ENCODE results near the gene RBM20.

The RBM20 gene

DNA sequence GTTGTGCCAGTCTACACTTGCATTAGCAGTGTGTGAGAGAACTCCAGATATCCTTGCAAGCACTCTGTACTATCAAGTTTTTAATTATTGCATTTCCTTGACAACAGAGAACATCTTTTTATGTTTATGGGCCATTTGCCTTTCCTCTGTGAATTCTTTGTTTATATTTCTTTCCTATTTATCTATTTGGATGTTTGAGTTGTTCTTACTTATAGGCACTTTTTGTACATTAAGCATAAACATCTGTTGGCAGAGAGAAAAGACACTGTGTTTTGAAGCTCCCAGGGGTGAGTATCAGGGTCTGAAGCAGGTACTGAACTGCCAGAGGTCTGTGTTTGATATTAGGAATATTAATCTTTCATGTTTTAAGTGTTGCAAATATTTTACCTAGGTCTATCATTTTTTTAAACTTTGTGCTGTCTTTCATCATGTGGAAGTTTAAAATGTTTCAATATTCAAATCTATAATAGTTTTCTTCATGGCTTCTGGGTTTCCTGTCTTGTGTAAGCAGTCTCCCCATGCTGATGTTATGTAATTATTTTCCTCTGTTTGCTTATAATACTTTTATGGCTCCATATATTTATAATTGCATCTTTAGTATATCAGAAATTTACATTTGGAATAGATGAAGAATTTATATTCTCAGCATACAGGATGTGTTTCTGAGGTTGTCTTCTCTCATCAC is 209.9 kb downstream of the RBM20 start:
- TF ChIP-seq, protein P1, sequence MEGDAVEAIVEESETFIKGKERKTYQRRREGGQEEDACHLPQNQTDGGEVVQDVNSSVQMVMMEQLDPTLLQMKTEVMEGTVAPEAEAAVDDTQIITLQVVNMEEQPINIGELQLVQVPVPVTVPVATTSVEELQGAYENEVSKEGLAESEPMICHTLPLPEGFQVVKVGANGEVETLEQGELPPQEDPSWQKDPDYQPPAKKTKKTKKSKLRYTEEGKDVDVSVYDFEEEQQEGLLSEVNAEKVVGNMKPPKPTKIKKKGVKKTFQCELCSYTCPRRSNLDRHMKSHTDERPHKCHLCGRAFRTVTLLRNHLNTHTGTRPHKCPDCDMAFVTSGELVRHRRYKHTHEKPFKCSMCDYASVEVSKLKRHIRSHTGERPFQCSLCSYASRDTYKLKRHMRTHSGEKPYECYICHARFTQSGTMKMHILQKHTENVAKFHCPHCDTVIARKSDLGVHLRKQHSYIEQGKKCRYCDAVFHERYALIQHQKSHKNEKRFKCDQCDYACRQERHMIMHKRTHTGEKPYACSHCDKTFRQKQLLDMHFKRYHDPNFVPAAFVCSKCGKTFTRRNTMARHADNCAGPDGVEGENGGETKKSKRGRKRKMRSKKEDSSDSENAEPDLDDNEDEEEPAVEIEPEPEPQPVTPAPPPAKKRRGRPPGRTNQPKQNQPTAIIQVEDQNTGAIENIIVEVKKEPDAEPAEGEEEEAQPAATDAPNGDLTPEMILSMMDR (IDR thresholded peaks at IDR 0.05; ENCODE audit: insufficient read depth, missing control alignments), result no peak
- FAIRE-seq (no peak), DNase-seq (ENCODE audit: insufficient read length, low spot score) (no peak)

DNA sequence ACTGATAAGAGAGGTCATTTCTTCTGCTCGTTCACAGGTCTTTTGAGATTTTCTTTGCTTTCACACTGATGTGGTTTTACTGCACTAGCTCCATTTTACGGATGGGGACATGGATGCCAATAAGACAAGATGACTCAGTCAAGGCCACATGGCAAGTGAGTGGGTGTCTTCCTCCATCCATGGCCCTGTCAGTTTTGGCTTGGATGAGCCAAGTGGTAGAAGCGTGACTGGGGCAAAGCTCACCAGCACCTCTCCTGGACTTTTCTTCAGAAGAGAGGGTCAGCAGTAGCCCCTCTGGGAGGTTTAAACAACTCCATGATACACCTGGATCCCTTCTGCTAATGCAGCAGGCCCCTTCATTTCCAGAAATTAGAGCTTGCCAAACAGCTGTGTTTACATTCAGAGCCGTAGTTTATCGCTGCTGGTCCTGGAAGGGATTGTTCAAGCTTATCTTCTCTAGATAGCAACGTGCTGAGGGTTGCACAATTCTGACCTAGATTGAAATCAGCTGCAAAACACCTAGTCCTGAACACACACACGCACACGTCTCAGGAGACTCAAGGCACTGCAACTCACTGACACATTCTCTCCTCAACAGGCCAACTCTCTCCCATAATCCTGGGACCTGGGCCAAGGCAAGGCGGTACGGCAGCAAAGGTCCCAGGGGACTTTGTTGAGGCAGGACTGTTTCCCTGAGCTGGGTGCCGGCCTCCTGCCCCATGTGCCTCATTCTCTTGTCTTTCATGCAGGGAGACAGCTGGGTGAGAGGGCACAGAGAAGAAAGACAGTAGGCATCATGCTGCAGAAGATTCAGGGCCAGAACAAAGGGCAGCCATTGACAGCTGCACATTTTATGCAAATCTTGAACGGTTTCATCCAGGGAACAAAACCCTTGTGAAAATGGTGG is 213.4 kb downstream of the RBM20 start:
- TF ChIP-seq, protein P1 (IDR thresholded peaks at IDR 0.05; ENCODE audit: insufficient read depth, missing control alignments), result no peak
- DNase-seq (ENCODE audit: insufficient read length, low spot score) (no peak), FAIRE-seq (no peak)

DNA sequence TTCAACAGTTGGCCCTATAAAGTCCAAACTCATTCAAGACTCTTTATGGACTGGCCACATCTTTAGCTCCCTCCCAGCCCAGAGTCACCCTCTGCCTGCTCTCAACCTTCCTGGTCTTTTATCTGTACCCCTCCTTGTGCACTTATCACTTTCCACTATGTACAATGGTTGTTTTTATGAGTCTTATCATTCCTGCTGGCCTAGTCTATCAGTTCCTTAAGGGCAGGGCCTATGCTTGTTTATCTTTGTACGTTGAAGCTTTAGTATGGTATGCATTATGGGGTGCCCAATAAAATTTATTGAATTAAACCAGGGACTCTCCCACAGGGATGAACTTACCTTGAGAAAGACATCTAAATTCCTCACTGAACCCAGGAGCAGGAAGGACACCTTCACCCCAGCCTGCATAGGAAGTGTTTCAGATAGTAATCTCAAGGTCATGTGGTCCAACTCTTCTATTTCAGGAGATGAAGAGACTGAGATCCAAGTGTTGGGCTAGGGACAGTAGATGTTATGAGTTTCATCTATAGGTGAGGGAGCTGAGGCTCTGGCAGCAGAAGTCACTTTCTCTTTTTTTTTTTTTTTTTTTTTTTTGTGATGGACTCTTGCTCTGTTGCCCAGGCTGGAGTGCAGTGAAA is 214.3 kb downstream of the RBM20 start:
- DNase-seq (ENCODE audit: insufficient read length, low spot score), result no peak
- TF ChIP-seq, protein P1 (IDR thresholded peaks at IDR 0.05; ENCODE audit: insufficient read depth, missing control alignments), result no peak
- FAIRE-seq, result no peak

- DNase-seq (ENCODE audit: insufficient read length, low spot score), result no peak
- no peak for FAIRE-seq
- TF ChIP-seq, protein P1 (IDR thresholded peaks at IDR 0.05; ENCODE audit: insufficient read depth, missing control alignments), result no peak
Measured at GRCh38 chr10:110859206-110859972, 215.3 kb downstream of the RBM20 start.

DNA sequence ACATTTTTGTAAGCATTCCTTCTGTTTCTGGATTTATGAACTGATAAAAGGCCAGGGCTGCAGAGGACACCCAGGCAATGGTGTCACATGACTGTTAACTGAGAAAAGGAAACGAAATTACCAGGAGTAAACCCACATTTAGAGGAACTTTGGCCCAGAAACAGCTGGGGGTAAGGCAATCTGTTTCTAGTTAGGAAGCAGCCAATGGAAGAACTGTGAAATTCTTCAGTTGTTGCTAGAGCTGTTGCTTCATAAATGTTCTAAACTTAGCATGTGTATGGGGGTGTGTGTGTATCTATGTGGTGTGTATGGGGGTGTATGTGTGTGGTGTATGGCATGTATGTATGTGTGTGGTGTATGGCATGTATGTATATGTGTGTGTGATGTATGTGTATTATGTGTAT is 215.8 kb downstream of the RBM20 start:
- TF ChIP-seq, protein P1 (IDR thresholded peaks at IDR 0.05; ENCODE audit: insufficient read depth, missing control alignments), result no peak
- FAIRE-seq (no peak), DNase-seq (ENCODE audit: insufficient read length, low spot score) (no peak)

GRCh38 chr10:110860576-110861241 is 216.6 kb downstream of the RBM20 start:
- DNase-seq (ENCODE audit: insufficient read length, low spot score) (no peak), FAIRE-seq (no peak)
- TF ChIP-seq, protein P1 (IDR thresholded peaks at IDR 0.05; ENCODE audit: insufficient read depth, missing control alignments), result no peak

All from D721Med (cell line).